Loucy (cell line): Measurements from ENCODE around the gene TFPT.

Experiments used
- EZH2phosphoT487 ChIP-seq: fragments of 200-600 bp; IDR thresholded peaks from 2 replicates; pipeline ENCODE4 v1.6.1; 2018; ENCODE audit warnings: antibody characterized with exemption, mild to moderate bottlenecking, moderate library complexity, borderline replicate concordance
- TF ChIP-seq, protein P1 (sequence below): fragments of 200-600 bp; sonication (generic); conservative IDR thresholded peaks from 2 replicates; pipeline ENCODE4 v1.5.1; 2014; ENCODE audit warnings: mild to moderate bottlenecking, antibody characterized with exemption, low read length

DNA sequence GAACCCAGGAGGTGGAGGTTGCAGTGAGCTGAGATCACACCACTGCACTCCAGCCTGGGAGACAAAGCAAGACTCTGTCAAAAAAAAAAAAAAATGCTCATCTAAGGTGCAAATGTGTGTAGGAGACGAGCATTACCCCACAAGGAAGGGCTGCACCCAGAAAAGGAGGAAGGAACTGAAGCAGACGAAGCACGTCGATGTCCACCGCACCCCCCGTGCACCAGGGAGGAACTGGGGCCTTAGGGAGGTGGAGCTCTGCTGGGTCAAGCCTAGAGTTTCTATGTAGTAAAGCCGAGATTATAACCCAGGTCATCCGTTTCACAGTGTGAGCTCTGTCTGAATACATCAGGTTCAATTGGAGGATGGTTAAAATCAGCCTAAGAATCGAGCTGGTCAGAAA, 52.8 kb downstream of the TFPT start:
- TF ChIP-seq, protein P1, sequence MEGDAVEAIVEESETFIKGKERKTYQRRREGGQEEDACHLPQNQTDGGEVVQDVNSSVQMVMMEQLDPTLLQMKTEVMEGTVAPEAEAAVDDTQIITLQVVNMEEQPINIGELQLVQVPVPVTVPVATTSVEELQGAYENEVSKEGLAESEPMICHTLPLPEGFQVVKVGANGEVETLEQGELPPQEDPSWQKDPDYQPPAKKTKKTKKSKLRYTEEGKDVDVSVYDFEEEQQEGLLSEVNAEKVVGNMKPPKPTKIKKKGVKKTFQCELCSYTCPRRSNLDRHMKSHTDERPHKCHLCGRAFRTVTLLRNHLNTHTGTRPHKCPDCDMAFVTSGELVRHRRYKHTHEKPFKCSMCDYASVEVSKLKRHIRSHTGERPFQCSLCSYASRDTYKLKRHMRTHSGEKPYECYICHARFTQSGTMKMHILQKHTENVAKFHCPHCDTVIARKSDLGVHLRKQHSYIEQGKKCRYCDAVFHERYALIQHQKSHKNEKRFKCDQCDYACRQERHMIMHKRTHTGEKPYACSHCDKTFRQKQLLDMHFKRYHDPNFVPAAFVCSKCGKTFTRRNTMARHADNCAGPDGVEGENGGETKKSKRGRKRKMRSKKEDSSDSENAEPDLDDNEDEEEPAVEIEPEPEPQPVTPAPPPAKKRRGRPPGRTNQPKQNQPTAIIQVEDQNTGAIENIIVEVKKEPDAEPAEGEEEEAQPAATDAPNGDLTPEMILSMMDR, result no peak
- no peak for TF ChIP-seq EZH2phosphoT487
